AG08396 (cell line): ENCODE measurements around the gene HAPLN1.

ENCODE experiments used
- DNase-seq: peaks from one replicate; pipeline ENCODE4 v3.0.0; 2012; ENCODE audit warnings: low spot score, mixed read lengths

Gene HAPLN1

GRCh38 chr5:83641946-83642345 is 78.7 kb downstream of the HAPLN1 start:
- DNase-seq: no peak

- DNase-seq: no peak
These were observed 80.7 kb downstream of the HAPLN1 start for GRCh38 chr5:83639911-83640310.

- peak; percentile 37 for DNase-seq
These were observed 84.5 kb downstream of the HAPLN1 start for GRCh38 chr5:83636156-83636555.

GRCh38 chr5:83633285-83633684 is 87.4 kb downstream of the HAPLN1 start:
- DNase-seq: no peak

- DNase-seq: peak; percentile 65
These were observed 87.8 kb downstream of the HAPLN1 start for GRCh38 chr5:83632874-83633273.

GRCh38 chr5:83628360-83628759 is 92.3 kb downstream of the HAPLN1 start:
- DNase-seq: no peak

- DNase-seq: no peak
These were observed 105.8 kb downstream of the HAPLN1 start for GRCh38 chr5:83614841-83615240.

- DNase-seq: peak; percentile 55
These were observed 112.5 kb downstream of the HAPLN1 start for GRCh38 chr5:83608122-83608521.

- no peak for DNase-seq
These were observed 125.4 kb downstream of the HAPLN1 start for GRCh38 chr5:83595217-83595616.

- DNase-seq: no peak
These were observed 129.7 kb downstream of the HAPLN1 start for GRCh38 chr5:83590966-83591365.

GRCh38 chr5:83589786-83590185 is 130.9 kb downstream of the HAPLN1 start:
- no peak for DNase-seq
